MV-4-11 (cell line): ENCODE data around the gene TP53BP1.

ENCODE experiments used
- DNase-seq: peaks from one replicate; lab custom pipeline; 2025; lab: John Stamatoyannopoulos, UW

The TP53BP1 gene

GRCh38 chr15:43489191-43489590, 3.8 kb downstream of the TP53BP1 start:
- DNase-seq = peak; percentile 20

- no peak for DNase-seq
Observed at GRCh38 chr15:43488790-43489189, 4.2 kb downstream of the TP53BP1 start.

- no peak for DNase-seq
Observed at GRCh38 chr15:43487271-43487895, 5.6 kb downstream of the TP53BP1 start.

- DNase-seq = peak; percentile 12
Observed at GRCh38 chr15:43484455-43484854, 8.5 kb downstream of the TP53BP1 start.

GRCh38 chr15:43483297-43484128, 9.4 kb downstream of the TP53BP1 start:
- DNase-seq = peak; percentile 29

- no peak for DNase-seq
Observed at GRCh38 chr15:43473885-43474284, 19.1 kb downstream of the TP53BP1 start.

- DNase-seq = no peak
Observed at GRCh38 chr15:43471975-43472374, 21.0 kb downstream of the TP53BP1 start.

GRCh38 chr15:43469867-43470266, 23.1 kb downstream of the TP53BP1 start:
- peak; percentile 71 for DNase-seq

- DNase-seq = peak; percentile 82
Observed at GRCh38 chr15:43465100-43465499, 27.9 kb downstream of the TP53BP1 start.

GRCh38 chr15:43463998-43464397, 29.0 kb downstream of the TP53BP1 start:
- no peak for DNase-seq

GRCh38 chr15:43463507-43463906, 29.4 kb downstream of the TP53BP1 start:
- DNase-seq = peak; percentile 78

GRCh38 chr15:43449981-43450380, 43.0 kb downstream of the TP53BP1 start:
- DNase-seq = no peak

- DNase-seq = no peak
Observed at GRCh38 chr15:43446344-43446743, 46.6 kb downstream of the TP53BP1 start.

GRCh38 chr15:43441316-43441715, 51.6 kb downstream of the TP53BP1 start:
- no peak for DNase-seq

GRCh38 chr15:43440721-43441281, 52.2 kb downstream of the TP53BP1 start:
- DNase-seq = peak; percentile 96

GRCh38 chr15:43439268-43439667, 53.7 kb downstream of the TP53BP1 start:
- no peak for DNase-seq

GRCh38 chr15:43436395-43436794, 56.6 kb downstream of the TP53BP1 start:
- peak; percentile 23 for DNase-seq

GRCh38 chr15:43434446-43434845, 58.5 kb downstream of the TP53BP1 start:
- no peak for DNase-seq

GRCh38 chr15:43433661-43434303, 59.2 kb downstream of the TP53BP1 start:
- no peak for DNase-seq

- no peak for DNase-seq
Observed at GRCh38 chr15:43433165-43433564, 59.8 kb downstream of the TP53BP1 start.

- no peak for DNase-seq
Observed at GRCh38 chr15:43429687-43430086, 63.3 kb downstream of the TP53BP1 start.

- no peak for DNase-seq
Observed at GRCh38 chr15:43423793-43424192, 69.2 kb downstream of the TP53BP1 start.

GRCh38 chr15:43420876-43421275, 72.1 kb downstream of the TP53BP1 start:
- DNase-seq = no peak
